ENCODE measurements around the gene PLXNB2.

PLXNB2 gene

DNA sequence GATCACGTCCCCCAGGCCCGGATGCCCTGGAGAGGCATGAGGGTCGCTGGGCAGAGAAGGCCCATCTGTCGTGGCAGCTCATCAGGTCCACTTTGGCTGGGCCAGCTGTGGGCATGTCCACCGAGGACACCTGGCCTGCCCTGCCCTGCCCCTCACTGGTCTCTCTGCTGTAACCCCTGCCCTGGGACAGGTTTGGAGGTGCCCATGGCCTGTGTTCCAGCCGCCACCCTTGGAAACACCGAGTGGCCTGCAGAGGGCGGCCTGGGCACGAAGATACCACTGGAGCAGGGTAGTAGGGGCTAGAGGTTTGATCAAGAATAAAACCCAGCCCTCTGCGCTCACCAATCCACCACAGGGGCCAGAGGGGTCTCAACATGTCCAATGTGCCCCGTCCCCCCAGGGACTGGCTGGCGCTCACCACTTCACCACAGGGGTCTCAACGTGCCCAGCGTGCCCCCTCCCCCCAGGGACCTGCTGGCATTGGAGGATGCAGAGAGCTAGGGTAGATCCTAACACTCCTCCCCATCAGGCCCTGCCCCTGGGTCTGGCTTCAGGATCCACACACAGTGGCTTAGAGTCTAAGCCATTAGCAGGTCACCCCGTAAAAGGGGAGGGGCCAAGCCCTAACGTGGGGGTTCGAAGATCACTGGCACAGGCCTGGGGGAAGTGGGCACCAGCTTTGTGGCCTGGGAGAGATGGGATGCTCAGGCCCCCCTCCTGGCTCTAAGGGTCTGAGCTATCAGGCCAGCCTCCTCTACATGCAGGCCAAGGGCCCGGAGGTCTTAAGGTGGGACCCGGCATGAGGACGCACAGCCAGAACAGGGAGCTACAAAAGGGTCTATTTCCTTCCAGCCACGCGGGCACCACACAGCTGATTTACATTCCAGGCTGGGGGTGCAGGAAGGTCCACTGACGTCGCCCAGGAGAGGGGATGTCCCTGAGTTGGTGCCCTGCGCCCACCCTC, 55.1 kb downstream of the PLXNB2 start:
- DNase-seq (ENCODE audit: low spot score), result peak; percentile 63

DNA sequence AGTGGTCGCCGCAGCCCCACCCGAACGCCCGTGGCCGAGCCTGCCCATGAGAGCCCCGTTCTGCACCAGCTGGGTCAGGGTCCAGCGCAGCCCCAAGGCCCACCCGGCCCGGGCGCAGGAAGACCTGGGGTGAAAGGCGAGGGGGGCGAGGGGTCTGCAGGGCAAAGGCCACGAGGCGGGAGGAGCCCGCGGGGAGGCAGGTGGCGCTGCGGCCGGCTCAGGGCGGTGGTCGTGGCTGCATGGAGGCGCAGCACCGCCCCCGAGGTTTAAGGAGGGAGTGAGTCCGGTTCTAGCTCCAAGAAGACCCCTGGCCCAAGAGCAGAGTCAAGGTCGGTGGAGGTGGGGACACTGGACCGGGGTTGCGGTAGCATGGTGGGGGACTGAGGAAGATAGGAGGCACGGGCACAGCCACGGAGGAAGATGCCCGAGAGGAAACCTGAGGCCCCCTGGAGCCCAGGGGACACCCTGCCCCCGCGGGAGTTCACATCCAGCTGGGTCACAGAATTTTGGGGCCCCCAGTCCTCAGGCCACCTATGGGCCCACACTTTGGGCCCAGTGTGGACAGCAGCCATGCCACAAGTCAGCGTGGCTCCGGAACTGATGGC, 55.9 kb downstream of the PLXNB2 start:
- no peak for DNase-seq (ENCODE audit: low spot score)

DNA sequence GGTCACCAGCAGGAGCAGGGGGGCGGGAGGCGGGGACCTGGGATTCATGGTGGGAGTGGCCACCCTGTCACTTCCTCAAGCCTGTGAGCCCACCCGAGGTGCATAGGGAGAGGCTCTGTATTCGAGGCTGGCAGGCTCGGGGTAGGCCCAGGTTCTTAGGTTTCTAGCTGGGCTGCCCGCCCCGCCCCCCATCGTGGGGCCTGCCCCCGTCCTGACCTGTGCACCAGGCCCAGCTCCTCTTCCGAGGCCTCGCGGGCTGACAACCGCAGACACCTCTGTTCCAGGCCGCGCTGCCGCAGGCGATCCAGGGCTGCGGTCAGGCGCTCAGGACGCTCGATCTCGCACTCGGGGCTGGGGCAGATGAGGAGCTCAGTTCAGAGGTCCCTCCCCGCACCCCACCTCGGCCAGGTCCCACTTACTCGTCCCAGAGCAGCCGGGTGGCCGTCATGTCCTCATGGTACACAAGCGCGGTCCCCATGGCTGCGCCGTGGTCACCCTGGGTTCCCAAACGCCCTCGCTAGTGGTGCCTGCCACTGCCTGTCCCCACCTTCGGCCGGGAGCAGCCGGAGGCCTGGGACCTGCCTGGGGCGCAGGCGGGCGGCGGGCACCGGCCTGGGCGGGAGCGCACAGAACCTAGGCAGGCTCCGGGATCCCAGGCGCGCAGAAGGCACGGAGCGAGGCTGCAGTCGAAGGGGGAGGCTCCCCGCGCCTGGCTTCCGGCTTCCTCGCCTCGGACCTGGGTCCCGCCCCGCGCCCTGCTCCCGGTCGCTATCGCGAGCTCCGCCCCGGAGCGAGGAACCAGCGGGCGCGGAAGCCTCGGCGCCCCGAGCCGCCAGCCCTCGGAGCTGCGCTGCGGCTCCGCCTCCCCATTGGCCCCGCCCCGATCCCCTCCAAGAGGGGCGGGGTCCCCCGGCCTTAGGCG, 56.6 kb downstream of the PLXNB2 start, which contains the start of gene HDAC10:
Gene HDAC10 (minus strand): TSS at position 711 of the 922 bp plus-strand sequence. CDS start 233 bp downstream, at position 478.
- peak; percentile 85 for DNase-seq (ENCODE audit: low spot score)

DNA sequence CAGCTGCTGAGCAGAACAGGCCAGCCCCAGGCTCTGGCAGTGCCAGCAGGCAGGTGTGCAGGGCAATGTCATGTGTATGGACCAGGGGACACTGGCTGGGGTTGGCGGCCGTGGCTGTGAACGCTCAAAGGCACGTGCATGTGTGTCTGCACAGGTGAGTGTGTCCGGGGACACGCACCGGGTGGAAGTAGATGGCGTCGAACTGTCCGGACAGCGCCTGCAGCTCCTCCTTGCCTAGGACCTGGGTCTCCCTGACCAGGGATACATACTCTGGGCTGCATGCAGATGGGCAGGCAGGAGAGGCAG, 57.2 kb downstream of the PLXNB2 start:
- no peak for DNase-seq (ENCODE audit: low spot score)

DNA sequence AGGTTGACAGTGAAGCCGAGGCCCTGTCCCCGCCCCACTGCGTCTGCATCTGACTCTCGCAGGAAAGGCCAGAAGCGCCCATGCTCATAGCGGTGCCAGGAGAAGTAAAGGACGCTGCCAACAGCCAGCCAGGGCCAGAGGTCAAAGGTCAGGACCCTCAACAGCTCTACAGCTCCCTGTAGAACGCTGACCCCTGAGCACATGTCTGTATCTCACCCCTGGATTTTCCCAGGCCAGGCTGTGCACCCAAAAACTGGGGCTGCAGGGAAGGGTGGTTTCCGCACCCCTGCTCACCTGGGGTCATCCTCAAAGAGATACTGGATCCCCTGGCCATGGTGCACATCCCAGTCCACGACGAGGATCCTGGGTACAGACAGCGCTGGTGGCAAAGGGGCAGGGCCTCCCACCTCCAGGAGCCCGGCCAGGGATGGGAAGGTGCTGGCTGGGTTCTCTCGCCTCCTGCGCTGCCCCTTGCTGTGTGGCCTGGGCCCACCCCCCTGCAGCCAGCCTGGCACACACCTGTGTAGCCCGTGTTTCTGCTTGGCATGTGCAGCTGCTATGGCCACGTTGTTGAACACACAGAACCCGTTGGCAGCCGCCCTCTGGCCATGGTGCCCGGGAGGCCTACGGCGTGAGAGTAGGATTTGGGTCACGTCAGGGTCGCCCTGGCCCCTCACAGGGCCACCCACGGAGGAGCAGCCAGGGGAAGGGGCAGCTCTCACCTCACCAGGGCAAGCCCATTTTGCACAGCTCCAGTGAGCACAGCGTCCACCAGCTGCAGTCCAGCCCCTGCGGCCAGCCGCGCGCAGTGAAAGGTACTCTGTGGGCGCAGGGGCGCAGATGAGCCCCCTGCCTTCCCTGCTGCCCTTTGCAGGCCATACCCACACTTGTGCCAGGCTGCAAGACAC, 57.9 kb downstream of the PLXNB2 start:
- DNase-seq (ENCODE audit: low spot score), result no peak

DNA sequence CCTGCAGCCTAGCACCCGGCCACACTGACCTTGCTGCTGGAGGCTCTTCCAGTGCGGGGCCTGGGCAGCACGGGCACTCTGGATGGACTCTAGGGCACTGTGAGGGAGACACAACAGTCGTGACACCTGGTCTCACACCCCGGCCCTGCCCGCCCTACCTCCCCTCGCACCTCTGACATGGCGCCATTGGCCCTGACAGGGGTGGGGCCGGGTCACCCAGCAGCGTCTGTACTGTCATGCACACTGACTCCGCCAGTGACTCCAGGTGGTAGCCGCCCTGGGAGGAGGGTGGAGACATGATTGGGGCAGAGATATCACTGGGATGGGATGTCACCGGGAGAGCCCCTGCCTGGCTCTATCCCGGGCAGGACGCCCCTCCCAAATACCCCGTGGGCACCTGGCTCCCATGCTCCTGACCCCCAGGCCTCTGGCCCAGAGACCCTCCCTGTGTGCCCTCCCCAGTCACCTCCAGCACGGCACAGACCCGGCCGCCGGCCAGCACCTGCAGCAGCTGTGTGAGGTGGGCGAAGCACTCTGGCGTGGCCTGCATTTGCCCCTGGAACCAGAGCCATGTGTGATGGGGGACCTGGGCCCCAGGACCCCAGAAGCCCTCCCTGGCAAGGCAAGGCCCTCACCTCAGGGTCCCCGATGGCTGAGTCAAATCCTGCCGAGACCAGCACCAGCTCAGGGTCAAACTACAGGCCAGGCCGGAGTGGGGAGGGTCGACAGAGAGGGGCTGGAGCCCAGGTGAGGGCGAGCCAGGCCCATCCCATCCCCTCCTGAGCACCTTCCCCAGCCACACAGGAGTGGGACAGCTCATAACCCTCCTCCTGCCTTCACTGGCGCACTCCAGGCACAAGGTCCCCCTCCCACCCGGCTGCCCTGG, 59.0 kb downstream of the PLXNB2 start:
- DNase-seq (ENCODE audit: low spot score), result no peak

DNA sequence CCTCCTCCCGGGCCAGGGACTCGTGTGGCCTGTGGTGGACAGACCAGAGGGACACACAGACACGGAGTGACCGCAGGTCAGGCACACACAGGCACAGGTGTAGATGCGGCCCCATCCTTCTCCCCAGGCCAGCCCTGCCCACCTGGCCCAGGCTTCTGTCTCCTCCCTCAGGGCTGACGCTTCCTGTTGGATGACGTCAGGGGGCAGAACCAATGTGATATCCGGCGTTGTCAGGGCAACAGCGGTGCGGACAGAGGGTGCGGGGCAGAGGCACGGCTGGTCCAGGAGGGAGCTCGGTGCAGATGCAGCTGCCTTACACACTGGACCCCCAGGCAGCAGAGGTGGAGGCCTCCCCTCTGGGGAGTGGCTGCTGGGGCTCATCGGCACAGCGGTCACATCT, 59.7 kb downstream of the PLXNB2 start:
- peak; percentile 66 for DNase-seq (ENCODE audit: low spot score)

DNA sequence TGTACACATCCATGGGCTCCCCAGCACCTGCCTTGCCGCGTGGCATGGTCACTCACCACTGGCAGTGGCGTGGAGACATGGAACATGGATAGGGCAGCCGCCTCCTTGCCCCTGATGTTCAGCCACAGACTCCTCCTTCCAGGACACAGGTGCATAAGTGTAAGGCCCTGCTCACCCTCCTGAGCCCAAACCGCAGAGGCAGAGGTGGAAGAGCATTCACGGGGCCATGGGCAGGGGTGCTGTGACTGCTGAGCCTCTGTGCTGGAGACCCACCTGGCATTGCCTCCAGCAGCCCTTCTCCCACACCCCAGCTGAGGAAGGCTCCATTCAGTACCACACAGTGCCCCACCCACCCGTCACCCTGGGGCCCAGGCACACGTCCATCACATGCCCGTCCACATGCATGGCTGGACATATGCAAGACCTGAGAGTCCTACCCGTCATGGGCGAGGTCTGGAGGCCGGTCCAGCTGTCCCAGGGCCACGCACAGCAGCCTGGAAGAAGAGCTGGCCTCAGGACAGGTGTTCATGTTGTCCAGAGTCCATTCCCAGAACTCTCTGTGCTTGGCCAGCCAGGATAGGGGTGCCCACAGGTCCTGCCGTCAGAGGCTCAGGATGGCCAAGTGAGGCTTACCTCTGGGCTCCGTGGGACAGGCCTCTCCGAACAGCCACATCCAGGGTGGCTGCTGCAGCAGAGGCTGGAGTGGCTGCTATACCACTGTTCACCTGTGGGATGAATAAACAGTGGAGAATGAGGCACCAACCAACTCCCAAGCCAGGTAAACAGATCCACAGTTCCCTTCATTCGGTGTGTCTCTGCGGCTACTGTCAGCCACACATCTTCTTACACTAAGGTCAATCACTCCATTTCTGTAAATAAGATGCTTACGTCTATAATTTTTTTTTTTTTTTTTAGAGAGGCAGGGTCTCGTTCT, 60.9 kb downstream of the PLXNB2 start:
- DNase-seq (ENCODE audit: low spot score), result no peak

DNA sequence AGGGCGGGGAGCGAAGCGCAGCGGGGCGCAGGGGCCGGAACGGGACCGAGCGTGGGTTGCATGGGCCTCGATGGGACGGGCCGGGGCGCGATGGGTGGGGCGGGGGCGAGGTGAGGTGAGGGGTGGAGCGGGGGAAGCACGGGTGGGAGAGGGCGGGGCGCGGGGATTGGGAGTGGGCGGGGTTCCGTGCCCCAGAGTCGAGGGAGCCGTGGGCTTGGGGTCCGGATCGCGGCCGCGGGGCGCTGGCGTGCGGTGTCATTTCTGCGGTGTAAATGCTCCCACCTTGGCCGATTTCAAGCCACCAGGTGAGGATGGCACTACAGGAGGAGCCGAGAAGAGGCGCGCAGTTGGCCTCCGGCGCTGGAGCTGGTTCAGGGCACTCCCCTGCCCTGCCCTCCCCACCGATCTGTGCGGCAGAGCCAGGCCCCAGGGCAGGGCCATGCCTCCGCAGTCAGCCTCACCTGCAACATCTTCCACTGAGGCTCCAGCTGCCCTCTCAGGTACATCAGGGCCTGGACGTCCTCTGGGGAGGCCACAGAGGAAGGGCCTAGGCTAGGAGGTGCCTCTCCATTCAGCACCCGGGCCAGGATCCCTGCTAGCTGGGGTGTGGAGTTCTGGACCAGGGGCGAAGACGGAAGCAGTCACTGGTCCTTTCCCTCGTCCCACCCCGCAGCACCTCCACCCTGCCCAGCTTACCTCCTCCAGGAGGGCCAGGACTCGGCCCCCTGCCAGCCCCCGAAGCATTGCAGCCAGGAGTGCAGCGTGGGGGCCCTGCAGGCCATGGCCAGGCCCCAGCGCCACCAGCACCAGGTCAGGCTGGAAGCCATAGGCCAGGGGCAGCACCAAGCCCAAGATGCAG, 62.0 kb downstream of the PLXNB2 start:
- DNase-seq (ENCODE audit: low spot score), result no peak

DNA sequence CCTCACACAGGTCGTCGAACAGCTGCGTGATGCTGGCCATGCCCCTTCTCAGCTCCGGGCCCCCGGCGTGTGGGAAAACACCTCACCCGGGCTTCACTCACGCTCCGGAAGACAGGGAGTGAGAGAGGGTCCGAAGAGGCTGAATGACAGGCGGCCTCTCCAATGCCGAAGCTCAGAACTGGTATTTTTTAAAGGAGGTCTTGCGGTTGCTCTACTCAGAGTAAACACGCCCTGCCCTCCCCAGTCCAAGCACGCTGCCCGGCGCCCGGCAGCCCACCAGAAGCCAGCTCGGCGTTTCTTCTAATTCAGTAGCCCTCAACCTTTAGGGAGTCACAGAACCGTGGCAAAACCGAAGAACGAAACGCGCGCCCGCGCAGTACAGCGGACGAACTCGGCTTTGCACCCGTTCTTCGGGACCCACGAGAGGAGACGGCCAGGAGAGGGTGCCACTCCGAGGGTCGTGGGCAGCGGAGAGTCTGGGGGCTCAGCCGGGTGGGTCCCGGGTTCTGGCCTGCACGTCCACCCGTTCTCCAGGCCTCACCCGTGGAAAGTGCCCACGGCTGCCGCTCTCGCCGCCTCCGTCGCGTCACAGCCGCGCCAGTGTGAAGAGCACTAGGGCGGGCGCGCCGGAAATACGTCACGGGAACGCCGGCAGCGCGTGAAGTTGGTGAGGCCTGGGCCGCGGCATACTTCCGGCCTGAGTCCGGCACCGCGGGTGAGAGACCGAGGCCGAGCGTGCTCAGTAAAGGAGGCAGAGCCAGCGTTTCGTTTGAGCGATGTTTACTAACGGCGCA, 62.8 kb downstream of the PLXNB2 start, which contains the start of gene TUBGCP6:
Gene TUBGCP6 (minus strand): TSS at position 604 of the 794 bp plus-strand sequence. CDS start 564 bp downstream, at position 40.
- DNase-seq (ENCODE audit: low spot score), result peak; percentile 93

DNA sequence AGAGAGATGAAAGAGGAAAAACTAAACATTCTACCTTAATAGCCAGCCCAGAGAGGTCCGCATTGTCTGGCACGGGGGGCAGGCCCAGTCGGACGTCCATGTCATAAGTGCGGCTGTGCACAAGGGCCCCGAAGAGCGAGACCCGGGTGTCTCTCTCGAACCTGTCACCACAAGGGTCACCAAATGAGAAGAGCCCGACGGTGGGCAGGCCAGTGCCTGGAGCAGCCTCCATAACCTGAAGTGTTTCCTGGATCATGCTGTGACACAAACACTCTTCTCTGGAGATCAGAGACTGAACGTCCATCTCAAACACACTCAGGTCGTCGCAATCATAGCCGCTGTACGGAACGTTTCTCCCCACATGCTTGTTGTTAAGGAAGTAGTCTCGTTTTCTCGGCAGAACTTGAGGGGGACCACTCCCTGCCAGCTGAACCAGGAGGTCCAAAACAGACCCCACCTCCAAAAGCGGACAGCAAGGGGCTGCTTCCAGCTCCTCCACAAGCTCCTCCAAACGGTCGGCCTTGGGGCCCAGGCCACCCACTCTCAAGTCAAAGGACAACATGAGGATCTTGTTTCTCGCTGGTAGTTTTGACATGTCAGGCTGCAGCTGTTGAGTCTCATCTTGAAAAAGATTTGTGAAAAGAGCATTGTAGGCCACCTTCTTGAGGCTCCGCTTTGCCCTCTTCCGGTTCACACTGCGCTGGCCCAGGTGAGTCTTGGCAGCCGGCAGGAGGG, 63.6 kb downstream of the PLXNB2 start:
- DNase-seq (ENCODE audit: low spot score), result no peak

DNA sequence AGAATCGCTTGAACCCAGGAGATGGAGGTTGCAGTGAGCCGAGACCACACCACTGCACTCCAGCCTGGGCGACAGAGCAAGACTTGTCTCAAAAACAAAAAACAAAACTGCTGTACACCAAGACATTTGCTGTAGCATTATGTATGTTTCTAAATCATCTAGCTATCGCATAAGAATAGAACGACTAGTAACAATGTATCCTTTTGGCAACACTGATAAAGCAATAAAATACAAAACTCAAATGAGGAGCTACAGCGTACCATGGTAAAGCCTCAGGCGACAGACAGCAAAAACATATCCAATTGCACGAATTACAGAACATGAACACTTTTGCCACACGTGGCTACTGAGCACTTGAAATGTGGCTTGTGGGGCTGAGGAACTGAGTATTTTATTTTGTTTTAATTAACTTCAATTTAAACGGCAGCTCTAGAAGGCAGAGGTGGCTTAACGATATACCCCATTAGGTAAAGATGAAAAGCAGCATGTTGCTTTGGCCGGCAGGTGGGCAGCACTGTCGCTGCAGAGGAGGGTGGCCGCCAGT, 65.0 kb downstream of the PLXNB2 start:
- no peak for DNase-seq (ENCODE audit: low spot score)

DNA sequence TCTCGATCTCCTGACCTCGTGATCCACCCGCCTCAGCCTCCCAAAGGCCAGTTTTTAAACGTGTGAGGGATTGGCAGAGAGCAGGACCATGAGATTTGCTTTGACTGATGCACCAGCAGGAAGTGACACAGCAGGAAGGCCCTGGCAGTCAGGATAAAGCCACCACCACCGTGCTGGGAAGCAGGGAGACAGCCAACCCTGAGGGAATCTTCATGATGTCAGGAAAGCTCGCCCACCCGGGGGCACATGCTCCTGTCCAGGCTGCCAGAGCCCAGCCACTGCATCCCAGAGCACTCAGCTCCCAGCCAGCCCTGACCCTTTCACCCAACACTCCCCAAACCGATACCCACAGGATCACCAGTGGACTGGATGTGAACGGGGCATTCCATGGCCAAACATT, 68.7 kb downstream of the PLXNB2 start:
- no peak for DNase-seq (ENCODE audit: low spot score)

DNA sequence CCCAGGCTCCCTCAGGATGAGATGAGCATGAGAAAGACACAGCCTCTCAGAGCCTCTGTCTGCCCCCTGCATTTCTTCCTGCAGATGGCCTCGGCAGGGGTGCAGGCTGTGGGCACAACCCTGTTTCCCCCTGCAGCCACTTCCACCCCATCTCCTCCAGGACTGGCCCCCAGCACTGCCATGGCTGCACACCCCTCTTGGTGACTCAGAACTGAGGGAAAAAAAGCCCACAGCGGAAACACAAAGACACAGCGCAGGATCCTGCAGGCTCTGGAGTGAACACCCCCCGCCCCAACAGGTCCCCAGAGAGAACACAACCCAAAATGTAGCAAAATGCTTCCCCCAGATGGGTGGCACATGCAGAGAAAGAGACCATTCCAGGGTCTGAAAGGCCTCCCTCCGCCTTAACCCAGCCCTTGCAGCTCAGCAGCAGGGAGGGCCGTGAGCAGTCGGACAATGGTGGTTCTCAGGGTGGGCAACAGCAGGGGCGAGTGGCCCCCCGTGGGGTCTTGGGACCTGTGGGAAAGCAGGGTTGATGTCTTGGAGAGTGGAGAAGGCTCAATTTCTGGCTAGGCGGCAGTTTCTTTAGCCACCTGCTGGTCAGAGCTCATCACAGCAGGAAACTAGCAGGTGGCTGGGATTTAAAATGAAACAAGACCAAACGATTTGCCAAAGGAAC, 70.6 kb downstream of the PLXNB2 start:
- no peak for DNase-seq (ENCODE audit: low spot score)

DNA sequence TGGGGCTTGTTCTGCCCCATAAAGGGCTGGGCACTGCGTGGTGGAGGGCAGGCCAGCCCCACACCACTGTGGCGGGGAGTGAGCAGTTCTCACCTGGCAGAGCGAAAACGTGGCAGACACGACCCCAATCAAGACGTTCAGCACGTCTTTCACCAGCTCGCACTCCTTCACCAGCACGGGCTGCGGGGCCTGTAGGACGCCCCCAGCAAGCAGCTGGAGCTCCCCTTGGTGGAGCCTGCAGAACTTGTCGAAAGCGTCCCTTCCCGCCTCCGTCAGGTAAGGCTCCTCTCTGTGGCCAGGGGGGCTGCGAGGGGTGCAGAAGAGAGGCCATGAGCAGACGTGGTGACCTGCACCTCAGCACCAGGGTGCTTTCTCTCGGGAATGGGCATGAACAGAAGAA, 74.2 kb downstream of the PLXNB2 start:
- no peak for DNase-seq (ENCODE audit: low spot score)

All from activated CD4-positive, alpha-beta T cell treated with anti-CD3 and anti-CD28 coated beads, Interleukin-2, Interleukin-4, amounts not matched to agents 100 ng/mL and 50 ng/mL, durations not matched to agents 16 hours and 8 hours (primary cell).